ENCODE measurements around the gene NFATC4.

DNA sequence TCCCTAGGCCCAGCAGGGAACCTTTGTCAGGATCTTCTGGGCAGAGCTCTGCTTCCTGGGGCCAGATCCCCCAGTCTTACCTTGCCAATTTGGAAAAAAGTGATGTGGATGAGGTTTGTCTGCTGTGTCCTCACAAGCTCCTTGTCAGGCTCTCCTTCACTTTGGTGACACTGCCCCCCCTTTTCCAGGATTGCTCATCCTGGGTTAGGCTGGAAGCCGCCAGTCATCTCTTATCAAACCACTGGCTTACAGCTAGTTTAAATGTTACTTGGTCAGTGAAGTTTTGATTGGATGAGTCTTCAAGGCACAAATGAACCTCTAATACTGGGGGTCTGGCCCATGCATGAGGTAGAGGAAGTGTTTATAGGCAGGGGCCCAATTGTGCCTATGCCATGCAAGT, 46.1 kb downstream of the NFATC4 start:
- no peak for TF ChIP-seq GLI4 (tag by site-specific recombination; IDR thresholded peaks at IDR 0.05)
- TF ChIP-seq, protein P1, sequence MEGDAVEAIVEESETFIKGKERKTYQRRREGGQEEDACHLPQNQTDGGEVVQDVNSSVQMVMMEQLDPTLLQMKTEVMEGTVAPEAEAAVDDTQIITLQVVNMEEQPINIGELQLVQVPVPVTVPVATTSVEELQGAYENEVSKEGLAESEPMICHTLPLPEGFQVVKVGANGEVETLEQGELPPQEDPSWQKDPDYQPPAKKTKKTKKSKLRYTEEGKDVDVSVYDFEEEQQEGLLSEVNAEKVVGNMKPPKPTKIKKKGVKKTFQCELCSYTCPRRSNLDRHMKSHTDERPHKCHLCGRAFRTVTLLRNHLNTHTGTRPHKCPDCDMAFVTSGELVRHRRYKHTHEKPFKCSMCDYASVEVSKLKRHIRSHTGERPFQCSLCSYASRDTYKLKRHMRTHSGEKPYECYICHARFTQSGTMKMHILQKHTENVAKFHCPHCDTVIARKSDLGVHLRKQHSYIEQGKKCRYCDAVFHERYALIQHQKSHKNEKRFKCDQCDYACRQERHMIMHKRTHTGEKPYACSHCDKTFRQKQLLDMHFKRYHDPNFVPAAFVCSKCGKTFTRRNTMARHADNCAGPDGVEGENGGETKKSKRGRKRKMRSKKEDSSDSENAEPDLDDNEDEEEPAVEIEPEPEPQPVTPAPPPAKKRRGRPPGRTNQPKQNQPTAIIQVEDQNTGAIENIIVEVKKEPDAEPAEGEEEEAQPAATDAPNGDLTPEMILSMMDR (tag by site-specific recombination; IDR thresholded peaks at IDR 0.05) = no peak
- TF ChIP-seq ZNF138 (tag by site-specific recombination; IDR thresholded peaks at IDR 0.05; ENCODE audit: borderline replicate concordance) = no peak

Measured in HEK293 (cell line).